SK-N-SH (cell line): ENCODE measurements around the gene ATP11A.

Source experiments
- CTCF ChIP-seq: fragments of 200-600 bp; sonication (generic); IDR thresholded peaks from 2 replicates; pipeline ENCODE4 v1.6.1; 2017; ENCODE audit warnings: antibody characterized with exemption, mild to moderate bottlenecking, moderate library complexity
- EZH2phosphoT487 ChIP-seq: fragments of 200-600 bp; sonication (generic); IDR thresholded peaks from 2 replicates; pipeline ENCODE4 v1.6.1; 2017; ENCODE audit warnings: low read depth, mixed run types, mild to moderate bottlenecking, antibody characterized with exemption, moderate library complexity, borderline replicate concordance
- GABPA ChIP-seq: IDR thresholded peaks from 2 replicates; pipeline ENCODE4 v1.4.0; 2012; ENCODE audit warnings: low read depth, mild to moderate bottlenecking
- GATA2 ChIP-seq: sonication (generic); formaldehyde crosslinking; IDR thresholded peaks from 2 replicates; pipeline ENCODE4 v1.5.0; 2020; ENCODE audit warnings: mild to moderate bottlenecking, missing genetic modification reagents
- POLR2AphosphoS5 ChIP-seq: IDR thresholded peaks from 2 replicates; pipeline ENCODE4 v1.6.1; 2012; ENCODE audit warnings: low read depth, low read length
- REST ChIP-seq: IDR thresholded peaks from 2 replicates; pipeline ENCODE4 v1.6.1; 2012; ENCODE audit warnings: mild to moderate bottlenecking, low read depth, low read length, moderate library complexity
- TAF1 ChIP-seq: IDR thresholded peaks from 2 replicates; pipeline ENCODE4 v1.6.1; 2012; ENCODE audit warnings: low read depth, mild to moderate bottlenecking, low read length, moderate library complexity, borderline replicate concordance
- TEAD4 ChIP-seq: IDR thresholded peaks from 2 replicates; pipeline ENCODE4 v1.4.0; 2012; ENCODE audit warnings: mild to moderate bottlenecking, borderline replicate concordance; ENCODE audit not compliant: insufficient read depth
- USF1 ChIP-seq: IDR thresholded peaks from 2 replicates; pipeline ENCODE4 v1.4.0; 2012; ENCODE audit warnings: low read depth, borderline replicate concordance

- TF ChIP-seq CTCF (no peak), USF1 (no peak), REST (no peak), TEAD4 (no peak), POLR2AphosphoS5 (no peak), GABPA (no peak), GATA2 (CRISPR knock-in tag) (no peak), EZH2phosphoT487 (no peak), TAF1 (no peak)
Observed at GRCh38 chr13:112875627-112876026, 185.8 kb downstream of the ATP11A start.
